HK-2 (cell line): ENCODE measurements around the gene KCNQ5.

Experiments used
- DNase-seq: peaks from one replicate; pipeline ENCODE4 v3.0.0-alpha.2; 2018; ENCODE audit not compliant: unreplicated experiment

The KCNQ5 gene

DNA sequence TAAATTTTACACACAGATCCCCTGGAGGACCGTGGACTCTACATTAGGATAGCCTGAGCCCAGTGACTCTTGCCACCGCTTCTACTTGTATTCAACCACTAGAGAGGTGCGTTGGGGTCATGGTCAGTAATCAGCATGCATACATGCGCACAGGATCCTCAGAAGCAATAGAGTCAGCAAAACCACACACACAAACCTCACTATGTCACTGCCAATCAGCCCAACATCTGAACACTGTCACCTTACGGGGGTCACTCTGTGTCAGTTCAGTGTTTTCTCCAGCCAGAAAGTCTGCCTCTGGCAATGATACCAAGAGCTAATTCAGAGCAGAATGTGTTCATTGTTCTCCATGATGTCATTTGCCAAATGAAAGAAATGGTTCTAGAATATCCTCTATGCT, 378.1 kb downstream of the KCNQ5 start:
- no peak for DNase-seq

DNA sequence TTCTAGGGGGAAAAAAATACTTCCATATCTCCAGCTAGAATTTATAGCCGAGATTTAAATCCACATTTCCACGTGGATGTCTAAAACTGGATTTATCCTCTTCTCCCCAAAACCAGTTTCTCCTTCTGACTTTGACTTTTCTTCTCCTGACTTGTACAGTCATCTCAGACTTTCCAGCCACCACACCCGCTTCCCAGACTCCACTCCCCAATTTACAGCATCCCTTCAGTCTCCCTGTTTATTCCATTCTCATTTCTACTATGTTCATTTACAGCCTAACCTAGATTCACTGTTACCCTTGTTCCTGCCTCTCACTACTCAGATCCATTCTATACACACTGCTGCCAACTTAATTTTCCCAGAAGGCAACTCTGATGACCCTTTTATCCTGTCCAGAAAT, 378.6 kb downstream of the KCNQ5 start:
- no peak for DNase-seq

- DNase-seq, result no peak
Measured at GRCh38 chr6:73002588-73002987, 380.7 kb downstream of the KCNQ5 start.

DNA sequence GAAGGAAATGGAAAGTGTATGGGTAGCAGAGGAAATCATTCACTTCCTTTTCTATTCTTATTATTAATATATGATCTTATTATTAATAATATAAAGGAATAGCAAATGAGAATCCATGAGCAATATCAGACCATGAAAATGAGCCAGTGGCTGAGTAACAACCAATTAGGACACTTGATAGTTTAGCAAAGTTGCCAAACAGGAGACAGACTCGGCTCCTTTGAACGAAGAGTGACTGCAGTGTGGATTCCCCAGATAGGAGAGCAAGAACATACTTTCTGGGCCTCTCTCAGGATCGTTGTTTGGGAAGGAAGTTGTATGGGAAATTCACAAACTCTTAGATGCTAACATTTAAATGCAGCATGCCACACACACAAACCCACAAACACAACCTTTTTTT, 381.4 kb downstream of the KCNQ5 start:
- no peak for DNase-seq

DNA sequence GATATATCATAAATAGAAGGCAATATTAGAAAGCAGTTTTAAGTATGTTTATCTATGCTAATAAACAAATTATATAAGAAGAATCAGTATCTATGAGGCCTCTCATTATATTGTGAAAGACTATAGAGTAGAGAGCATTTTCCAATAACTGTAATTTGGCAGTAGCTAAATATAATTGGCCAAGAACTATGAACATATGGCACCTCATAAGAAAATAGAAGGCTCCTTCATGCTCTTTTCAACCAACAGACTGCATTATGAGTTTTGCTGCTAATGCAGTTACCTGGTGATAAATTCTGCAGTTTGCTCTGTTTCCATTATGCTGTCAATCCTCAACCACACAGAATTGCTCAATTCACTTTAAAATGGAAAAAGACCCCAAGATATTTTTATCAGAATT, 382.4 kb downstream of the KCNQ5 start:
- DNase-seq, result no peak

DNA sequence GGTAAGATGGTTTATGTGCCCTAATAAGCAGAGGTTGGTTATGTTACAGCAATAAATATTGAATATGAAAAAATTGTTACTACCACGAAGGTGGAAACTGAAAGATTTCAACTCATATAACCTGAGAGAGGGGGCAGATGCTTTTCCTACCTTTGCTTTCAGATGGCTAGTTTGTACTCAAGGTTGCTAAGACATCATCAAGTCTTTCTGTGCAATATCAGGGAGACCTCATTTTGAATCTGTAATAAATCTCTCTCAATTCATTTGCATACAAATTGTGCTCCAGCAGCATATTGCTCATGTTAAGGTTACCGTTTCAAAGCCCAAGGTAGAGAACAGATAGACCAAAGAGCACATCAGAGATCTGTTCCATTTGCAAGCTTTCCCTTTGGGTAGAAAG, 383.0 kb downstream of the KCNQ5 start:
- DNase-seq, result no peak

GRCh38 chr6:73006146-73006545, 384.3 kb downstream of the KCNQ5 start:
- DNase-seq, result no peak

GRCh38 chr6:73011945-73012344, 390.1 kb downstream of the KCNQ5 start:
- DNase-seq, result no peak

GRCh38 chr6:73017476-73017875, 395.6 kb downstream of the KCNQ5 start:
- DNase-seq, result no peak

- DNase-seq, result no peak
Measured at GRCh38 chr6:73024598-73024997, 402.7 kb downstream of the KCNQ5 start.

GRCh38 chr6:73027691-73028090, 405.8 kb downstream of the KCNQ5 start:
- no peak for DNase-seq

DNA sequence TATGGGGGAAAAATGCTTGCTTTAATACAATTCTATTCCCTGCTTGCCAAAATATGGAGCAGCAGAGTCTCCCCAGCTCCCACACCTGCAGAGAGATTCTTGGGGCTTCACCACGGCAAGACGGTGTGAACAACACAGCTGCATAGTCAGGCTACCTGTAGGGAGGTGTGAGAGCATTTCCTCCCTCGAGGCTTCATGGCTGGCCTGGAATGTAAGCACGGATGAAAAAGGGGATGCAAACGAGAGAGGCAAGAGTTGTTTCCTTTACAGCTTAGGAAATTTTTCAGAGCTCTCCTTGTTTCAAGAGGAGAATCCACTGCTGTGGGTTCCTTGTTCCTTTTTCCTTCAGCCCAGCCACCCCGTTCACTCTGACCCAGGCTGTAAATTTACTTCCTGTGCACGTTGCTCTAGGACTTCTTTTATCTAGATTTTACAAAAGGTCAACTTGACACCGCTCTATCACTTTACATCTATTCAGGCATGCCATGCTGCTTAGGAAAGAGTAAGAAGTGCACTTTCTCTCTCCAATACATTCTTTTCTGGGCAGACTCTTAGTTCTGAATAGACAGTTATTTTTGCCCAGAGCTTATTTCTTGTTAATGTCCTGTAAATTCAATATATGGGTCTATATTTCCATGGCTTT, 406.4 kb downstream of the KCNQ5 start:
- no peak for DNase-seq

- DNase-seq, result no peak
Measured at GRCh38 chr6:73028893-73029450, 407.1 kb downstream of the KCNQ5 start.

DNA sequence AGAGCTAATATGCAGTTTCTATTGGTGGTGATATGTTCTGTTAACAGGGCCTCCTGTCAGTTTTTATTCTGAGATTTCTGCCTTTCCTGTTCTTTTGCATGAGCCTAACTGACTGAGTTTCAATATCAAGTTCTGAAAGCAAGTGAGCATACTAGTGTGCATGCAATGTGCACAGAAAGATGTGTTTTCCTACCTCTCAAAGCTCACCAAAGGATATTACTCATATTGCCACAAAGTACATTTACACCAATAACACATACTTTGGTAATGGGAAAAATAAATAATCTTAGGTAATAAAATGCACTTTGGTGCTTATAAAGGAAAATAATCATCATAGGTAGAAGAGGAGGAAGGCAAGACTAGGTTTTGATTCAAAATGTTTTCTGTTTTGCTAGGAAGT, 408.4 kb downstream of the KCNQ5 start:
- DNase-seq, result no peak

DNA sequence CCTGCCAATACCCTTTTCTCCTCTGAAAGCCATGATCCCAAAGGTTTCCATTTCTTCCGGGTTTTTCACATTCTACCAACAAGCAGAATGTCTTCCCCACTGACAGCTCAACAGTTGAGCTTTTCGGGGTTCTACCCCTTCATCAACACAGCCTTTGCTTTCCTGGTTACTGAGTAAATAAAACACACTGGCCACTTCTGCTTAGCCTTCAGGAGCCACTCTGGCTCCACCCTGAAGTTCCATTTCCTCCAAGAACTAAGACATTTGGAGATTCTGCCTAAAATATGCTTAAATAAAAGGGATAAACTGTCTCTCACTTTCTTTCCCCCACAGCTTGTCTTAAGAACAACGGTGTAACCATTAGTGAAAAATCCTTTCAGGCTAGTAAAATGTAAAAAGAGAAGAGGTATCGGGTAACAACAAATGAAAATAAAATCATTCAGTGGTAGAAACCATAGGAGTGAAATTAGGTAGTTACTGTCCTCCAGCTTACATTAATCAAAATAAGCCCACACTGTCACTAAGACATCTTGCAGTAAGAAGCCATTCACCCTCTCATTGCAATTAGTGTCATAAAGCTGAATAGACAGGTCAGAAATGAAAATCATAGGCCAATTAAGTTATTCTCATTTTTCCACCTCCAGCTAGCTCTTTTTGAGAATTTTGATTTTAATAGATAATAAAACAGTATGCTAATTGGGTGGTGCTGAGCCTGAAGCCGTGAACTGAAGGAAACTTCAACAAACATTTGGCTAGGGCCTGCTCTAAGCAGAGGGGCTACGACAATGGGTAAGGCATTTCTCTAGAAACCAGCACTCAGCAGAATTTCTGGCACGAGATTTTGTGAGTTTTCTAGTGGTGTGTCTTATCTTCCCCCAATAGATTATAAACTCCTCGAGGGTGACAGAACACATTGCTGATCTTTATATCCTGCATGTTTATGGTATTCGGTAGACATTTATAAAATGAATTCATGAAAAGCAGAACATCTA, 409.2 kb downstream of the KCNQ5 start:
- no peak for DNase-seq

DNA sequence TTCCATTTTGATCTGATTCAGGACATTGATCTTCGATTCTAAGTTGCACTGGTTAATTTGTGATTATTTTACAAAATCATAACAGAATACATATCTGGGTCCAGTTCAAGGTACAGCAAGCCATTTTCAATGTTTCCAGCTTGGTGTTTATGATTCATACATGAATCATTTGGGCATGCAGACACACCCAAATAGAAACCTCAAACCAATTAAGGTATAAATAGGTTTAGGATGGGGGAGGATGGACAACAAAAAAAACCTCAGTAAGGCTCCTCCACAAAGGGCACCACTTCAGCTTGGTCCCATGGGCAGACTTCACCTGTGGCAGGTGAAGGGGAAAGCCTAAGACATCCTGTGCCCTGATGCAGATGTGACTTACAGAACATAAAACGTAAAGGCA, 410.7 kb downstream of the KCNQ5 start:
- DNase-seq, result no peak

GRCh38 chr6:73036689-73037088, 414.8 kb downstream of the KCNQ5 start:
- no peak for DNase-seq

DNA sequence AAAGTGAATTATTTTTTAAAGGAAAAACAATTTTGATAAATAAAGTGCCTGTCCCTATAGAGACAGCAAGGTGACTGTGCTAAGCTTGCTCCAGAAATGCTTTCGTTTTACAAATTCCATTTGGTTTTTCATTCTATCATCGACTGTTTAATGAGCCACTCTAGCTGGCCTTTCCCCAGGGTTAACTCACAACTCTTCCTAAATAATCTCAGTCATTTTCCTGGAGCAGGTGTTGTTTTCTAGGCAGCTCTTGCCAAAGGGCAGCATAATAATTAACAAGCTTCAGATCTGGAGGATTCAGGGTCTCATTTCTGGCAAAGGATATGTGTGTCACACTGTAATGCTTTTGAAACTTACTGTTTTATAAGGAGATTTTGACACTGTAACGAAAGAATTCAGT, 419.2 kb downstream of the KCNQ5 start:
- no peak for DNase-seq

DNA sequence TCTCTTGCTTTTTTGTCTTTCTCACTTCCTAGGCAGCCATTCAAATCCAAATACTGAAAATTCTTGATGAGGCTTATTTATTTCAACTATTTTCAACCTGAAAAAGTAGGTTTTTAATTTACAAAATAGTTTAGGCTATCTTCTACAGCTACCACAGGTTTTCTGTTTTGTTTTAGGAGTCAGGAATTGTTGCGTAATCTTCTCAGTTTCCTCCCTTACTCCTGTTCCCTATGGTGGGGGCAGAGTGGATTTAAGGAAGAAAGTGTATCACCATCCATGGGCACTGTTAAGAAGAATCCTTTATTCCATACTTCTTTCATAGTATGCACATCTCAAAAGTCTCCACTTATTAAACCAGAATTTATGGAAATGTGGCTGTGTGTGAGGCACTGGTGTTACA, 421.0 kb downstream of the KCNQ5 start:
- no peak for DNase-seq

DNA sequence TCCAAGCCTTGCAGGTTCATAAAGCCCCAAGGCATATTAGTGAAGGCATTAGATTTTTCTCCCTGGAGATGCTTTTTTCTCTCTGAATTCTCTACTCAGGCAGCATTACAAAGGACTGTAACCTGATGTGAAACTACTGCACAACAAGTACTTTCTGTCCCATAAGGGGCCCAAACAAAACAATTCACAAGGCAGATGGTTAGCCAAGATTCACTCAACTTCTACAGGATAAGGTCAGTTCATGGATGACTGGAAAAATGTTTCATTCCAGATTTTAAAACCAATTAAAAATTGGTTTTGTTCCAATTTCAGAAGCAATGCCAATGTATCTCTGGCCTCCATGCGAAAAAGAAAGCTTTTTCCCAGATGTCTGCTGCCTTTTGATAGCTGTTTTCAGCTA, 421.6 kb downstream of the KCNQ5 start:
- no peak for DNase-seq

DNA sequence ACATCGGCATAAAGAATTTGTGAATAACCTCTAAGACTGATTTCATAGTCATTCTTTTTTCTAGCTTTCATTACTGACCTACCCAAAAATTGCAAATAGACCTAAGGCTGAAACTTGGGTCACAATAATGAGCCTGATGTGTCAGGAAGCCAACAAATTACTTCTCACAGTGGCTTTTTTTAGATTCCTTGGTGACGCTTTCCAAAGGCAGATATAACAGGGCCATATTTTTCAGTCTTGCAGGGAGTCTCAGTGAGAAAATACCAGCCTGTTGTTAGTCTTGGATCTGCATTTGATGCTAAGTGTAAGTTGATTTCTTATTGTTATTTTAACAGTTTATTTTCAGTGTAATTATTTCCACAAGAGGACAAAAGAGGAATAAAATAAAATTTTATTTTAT, 423.7 kb downstream of the KCNQ5 start:
- no peak for DNase-seq

DNA sequence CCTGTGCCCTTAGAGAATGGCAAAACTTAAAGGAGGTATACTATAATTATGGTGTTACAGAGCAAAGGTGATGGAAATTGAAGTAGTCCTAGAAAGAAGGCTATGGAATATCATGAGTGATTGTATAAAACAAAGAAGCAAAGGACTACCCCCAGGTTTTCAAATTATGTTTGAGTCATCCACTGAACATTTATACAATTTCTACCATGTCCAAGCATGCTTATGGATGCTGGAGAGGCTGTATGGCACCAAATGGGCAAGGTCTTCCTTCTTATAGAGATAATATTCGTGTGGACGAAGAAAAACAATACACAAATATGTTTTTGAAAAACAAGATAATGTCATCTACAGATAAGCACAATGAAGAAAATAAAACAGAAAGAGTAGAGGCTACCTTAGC, 425.9 kb downstream of the KCNQ5 start:
- DNase-seq, result no peak
